D721Med (cell line): Measurements from ENCODE around the gene BRK1.
"Not testable (repeated sequence)": the region's sequence is repeated elsewhere in the genome, so short reads cannot be mapped to it uniquely, and the experiment has no call there.

Source experiments
- DNase-seq: peaks from one replicate; pipeline ENCODE4 v3.0.0; 2011; ENCODE audit warnings: low spot score; ENCODE audit not compliant: insufficient read length
- FAIRE-seq: peaks from 2 replicates; lab custom pipeline; 2011; peaks lifted over from hg19 to GRCh38; lab: Jason Lieb, UNC
- TF ChIP-seq, protein P1 (sequence below): IDR thresholded peaks from 2 replicates; pipeline ENCODE4 v1.5.1; 2012; ENCODE audit warnings: mild to moderate bottlenecking, control low read depth; ENCODE audit not compliant: insufficient read depth; ENCODE audit errors: missing control alignments

BRK1 gene

DNA sequence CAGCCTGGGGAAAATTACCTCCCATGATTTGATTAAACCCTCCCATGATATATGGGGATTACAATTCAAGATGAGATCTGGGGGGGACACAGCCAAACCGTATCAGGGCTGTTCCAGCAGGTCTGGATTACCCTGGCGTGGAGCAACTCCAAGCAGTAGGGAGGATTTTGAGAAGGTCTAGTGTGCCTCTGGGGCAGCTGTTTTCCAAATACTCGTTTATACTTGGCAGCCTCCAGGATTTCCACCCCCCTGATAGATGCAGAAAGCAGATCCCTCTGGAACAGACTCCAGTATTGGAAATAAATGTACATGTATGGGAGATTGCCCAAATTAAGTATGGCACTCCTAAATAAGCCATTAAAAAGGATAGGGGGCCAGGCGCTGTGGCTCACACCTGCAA, 41.6 kb downstream of the BRK1 start:
- no peak for DNase-seq
- no peak for FAIRE-seq
- TF ChIP-seq, protein P1, sequence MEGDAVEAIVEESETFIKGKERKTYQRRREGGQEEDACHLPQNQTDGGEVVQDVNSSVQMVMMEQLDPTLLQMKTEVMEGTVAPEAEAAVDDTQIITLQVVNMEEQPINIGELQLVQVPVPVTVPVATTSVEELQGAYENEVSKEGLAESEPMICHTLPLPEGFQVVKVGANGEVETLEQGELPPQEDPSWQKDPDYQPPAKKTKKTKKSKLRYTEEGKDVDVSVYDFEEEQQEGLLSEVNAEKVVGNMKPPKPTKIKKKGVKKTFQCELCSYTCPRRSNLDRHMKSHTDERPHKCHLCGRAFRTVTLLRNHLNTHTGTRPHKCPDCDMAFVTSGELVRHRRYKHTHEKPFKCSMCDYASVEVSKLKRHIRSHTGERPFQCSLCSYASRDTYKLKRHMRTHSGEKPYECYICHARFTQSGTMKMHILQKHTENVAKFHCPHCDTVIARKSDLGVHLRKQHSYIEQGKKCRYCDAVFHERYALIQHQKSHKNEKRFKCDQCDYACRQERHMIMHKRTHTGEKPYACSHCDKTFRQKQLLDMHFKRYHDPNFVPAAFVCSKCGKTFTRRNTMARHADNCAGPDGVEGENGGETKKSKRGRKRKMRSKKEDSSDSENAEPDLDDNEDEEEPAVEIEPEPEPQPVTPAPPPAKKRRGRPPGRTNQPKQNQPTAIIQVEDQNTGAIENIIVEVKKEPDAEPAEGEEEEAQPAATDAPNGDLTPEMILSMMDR, result no peak

- not testable (repeated sequence) for DNase-seq, FAIRE-seq
Observed at GRCh38 chr3:10158555-10158954, 43.1 kb downstream of the BRK1 start.

DNA sequence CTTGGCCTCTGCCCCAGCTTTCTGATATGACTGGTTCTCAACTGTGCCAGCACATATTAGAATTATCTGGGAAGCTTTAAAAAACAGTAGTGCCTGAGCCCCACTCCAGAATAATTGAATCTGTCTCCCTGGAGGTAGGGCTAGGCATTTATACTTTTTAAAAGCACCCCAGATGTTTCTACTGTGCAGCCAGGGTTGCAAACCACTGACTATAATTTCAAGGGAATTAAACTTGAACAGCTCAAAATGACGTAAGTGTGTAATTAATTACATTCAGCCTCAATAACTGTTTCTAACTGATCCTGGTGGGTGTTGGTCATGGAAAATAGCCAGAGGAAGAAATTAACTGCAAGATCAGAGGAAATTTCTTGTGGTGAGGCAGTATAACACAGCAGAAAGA, 44.9 kb downstream of the BRK1 start:
- DNase-seq (no peak), FAIRE-seq (no peak)
- TF ChIP-seq, protein P1, result no peak

- DNase-seq (no peak), FAIRE-seq (no peak)
- TF ChIP-seq, protein P1, result no peak
Observed at GRCh38 chr3:10160925-10161324, 45.5 kb downstream of the BRK1 start.

DNA sequence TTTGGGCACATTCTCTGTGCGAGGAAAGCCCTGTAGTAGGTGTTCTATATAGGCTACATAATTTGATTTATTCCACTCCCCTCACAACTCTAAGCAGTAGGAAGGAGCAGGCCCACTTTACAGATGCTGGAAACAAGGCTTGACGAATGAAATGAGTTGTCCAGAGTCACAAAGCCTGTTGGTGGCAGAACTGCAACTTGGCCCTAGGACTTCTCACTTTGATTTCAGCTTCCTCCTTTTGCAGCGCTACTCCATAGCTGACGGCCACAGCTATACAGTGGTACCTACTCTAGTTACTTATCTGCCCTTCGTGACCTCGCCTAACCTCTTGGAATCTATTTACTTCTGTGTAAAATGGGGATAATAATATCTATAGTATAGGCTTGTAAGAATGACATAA, 46.7 kb downstream of the BRK1 start:
- TF ChIP-seq, protein P1, result no peak
- FAIRE-seq (no peak), DNase-seq (no peak)

GRCh38 chr3:10164201-10164545, 48.7 kb downstream of the BRK1 start:
- not testable (repeated sequence) for DNase-seq, FAIRE-seq

DNA sequence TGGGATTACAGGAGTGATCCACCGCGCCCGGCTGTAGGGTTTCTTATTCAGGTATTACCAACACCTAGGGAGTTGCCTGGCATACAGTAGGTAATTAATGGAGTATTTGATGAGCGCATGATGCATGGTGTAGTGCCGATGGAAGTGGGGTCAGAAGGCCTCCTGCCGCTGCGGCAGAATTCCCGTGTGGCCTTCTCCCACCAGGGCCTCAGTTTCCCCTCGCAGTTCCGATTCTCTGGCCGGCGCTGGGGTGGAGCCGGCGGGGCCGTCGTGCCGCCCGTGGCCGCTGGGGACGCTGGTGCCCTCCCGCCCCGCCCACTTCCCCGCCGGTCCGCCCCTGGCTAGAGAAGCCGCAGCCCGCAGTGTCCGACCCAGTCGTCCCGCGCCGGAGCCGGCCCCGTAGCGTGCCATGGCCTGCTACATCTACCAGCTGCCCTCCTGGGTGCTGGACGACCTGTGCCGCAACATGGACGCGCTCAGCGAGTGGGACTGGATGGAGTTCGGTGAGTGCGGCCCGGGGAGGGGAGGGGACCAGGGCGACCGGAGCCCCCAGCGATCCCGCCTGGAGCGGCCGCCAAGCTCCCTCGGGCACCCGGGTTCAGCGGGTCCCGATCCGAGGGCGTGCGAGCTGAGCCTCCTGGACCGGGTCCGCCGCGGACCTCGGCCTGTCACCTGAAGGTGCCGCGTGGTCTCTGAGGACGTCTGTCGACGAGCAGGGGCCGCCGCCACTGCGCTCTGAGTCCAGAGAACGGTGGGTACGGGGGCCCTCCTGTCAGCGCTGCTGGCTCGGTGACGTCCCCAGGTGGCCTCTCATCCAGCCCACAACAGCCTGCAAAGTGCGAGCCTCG, 49.3 kb downstream of the BRK1 start, which contains the start of gene IRAK2:
Gene IRAK2, plus strand, starts transcription at position 374 of the 848 bp plus-strand sequence. Its CDS starts 36 bp downstream, at position 410.
- DNase-seq (peak; percentile 78), FAIRE-seq (no peak)
- TF ChIP-seq, protein P1, result peak; percentile 29

GRCh38 chr3:10166213-10166604, 50.7 kb downstream of the BRK1 start:
- FAIRE-seq (no peak), DNase-seq (no peak)
- TF ChIP-seq, protein P1, result no peak
